ENCODE data around the gene SARDH.
A peak's percentile ranks its signal among the peaks of the same experiment; 100 is the strongest.
"Not testable (repeated sequence)": the region's sequence is repeated elsewhere in the genome, so short reads cannot be mapped to it uniquely, and the experiment has no call there.

SARDH gene

GRCh38 chr9:133685653-133686609 is 52.2 kb downstream of the SARDH start:
- no peak for DNase-seq (ENCODE audit: low read depth in 3 of 3)

GRCh38 chr9:133684936-133685361 is 53.2 kb downstream of the SARDH start:
- DNase-seq (ENCODE audit: low read depth in 3 of 3) = no peak

GRCh38 chr9:133684121-133684935 is 53.8 kb downstream of the SARDH start:
- DNase-seq (ENCODE audit: low read depth in 3 of 3) = no peak

- DNase-seq (ENCODE audit: low read depth in 3 of 3) = peak in 2 of 3 experiments; percentile 30 to 50
Observed at GRCh38 chr9:133683586-133684120, 54.5 kb downstream of the SARDH start.

GRCh38 chr9:133682818-133683585 is 55.1 kb downstream of the SARDH start:
- no peak for DNase-seq (ENCODE audit: low read depth in 3 of 3)

- no peak for DNase-seq (ENCODE audit: low read depth in 3 of 3)
Observed at GRCh38 chr9:133681658-133682306, 56.4 kb downstream of the SARDH start.

GRCh38 chr9:133680976-133681657 is 57.0 kb downstream of the SARDH start:
- no peak for DNase-seq (ENCODE audit: low read depth in 3 of 3)

- DNase-seq (ENCODE audit: low read depth in 3 of 3) = no peak
Observed at GRCh38 chr9:133680250-133680975, 57.7 kb downstream of the SARDH start.

GRCh38 chr9:133679466-133680061 is 58.6 kb downstream of the SARDH start:
- DNase-seq (ENCODE audit: low read depth in 3 of 3) = no peak

GRCh38 chr9:133679056-133679455 is 59.1 kb downstream of the SARDH start:
- DNase-seq (ENCODE audit: low read depth in 3 of 3) = no peak

GRCh38 chr9:133677126-133678010 is 60.8 kb downstream of the SARDH start:
- DNase-seq (ENCODE audit: low read depth in 3 of 3) = peak in 1 of 3 experiments; percentile 27

GRCh38 chr9:133676450-133676849 is 61.7 kb downstream of the SARDH start:
- no peak for DNase-seq (ENCODE audit: low read depth in 3 of 3)

- not testable (repeated sequence) for DNase-seq (ENCODE audit: low read depth in 3 of 3)
Observed at GRCh38 chr9:133675796-133676195, 62.4 kb downstream of the SARDH start.

- DNase-seq (ENCODE audit: low read depth in 3 of 3) = no peak
Observed at GRCh38 chr9:133674091-133674490, 64.1 kb downstream of the SARDH start.

- DNase-seq (ENCODE audit: low read depth in 3 of 3) = no peak
Observed at GRCh38 chr9:133673258-133673655, 64.9 kb downstream of the SARDH start.

- no peak for DNase-seq (ENCODE audit: low read depth in 3 of 3)
Observed at GRCh38 chr9:133672503-133673257, 65.5 kb downstream of the SARDH start.

- DNase-seq (ENCODE audit: low read depth in 3 of 3) = no peak
Observed at GRCh38 chr9:133671371-133671770, 66.8 kb downstream of the SARDH start.
